GM21737 (cell line): ENCODE data around the gene ZFHX3.

ENCODE experiments used
- ATAC-seq: cut with Tn5 transposase; IDR thresholded peaks from one replicate; pipeline ENCODE4 v1.9.1; 2021; ENCODE audit warnings: mild to moderate bottlenecking, moderate library complexity; ENCODE audit not compliant: unreplicated experiment

The ZFHX3 gene

GRCh38 chr16:72936408-72936807, 111.5 kb downstream of the ZFHX3 start:
- ATAC-seq, result no peak

- ATAC-seq, result no peak
Observed at GRCh38 chr16:72935896-72936295, 112.0 kb downstream of the ZFHX3 start.

- ATAC-seq, result no peak
Observed at GRCh38 chr16:72934636-72935403, 113.1 kb downstream of the ZFHX3 start.

GRCh38 chr16:72932677-72933335, 115.1 kb downstream of the ZFHX3 start:
- ATAC-seq, result no peak

GRCh38 chr16:72932050-72932449, 115.9 kb downstream of the ZFHX3 start:
- no peak for ATAC-seq

GRCh38 chr16:72930396-72930795, 117.5 kb downstream of the ZFHX3 start:
- no peak for ATAC-seq

GRCh38 chr16:72928090-72928981, 119.6 kb downstream of the ZFHX3 start:
- no peak for ATAC-seq

- no peak for ATAC-seq
Observed at GRCh38 chr16:72927199-72928089, 120.5 kb downstream of the ZFHX3 start.

- no peak for ATAC-seq
Observed at GRCh38 chr16:72926177-72927070, 121.5 kb downstream of the ZFHX3 start.

GRCh38 chr16:72925631-72925979, 122.3 kb downstream of the ZFHX3 start:
- no peak for ATAC-seq

GRCh38 chr16:72924927-72925630, 122.8 kb downstream of the ZFHX3 start:
- ATAC-seq, result no peak

- no peak for ATAC-seq
Observed at GRCh38 chr16:72924537-72924926, 123.4 kb downstream of the ZFHX3 start.

- ATAC-seq, result no peak
Observed at GRCh38 chr16:72923757-72924156, 124.2 kb downstream of the ZFHX3 start.

GRCh38 chr16:72922714-72923113, 125.2 kb downstream of the ZFHX3 start:
- ATAC-seq, result no peak

- no peak for ATAC-seq
Observed at GRCh38 chr16:72921620-72922019, 126.3 kb downstream of the ZFHX3 start.

- ATAC-seq, result no peak
Observed at GRCh38 chr16:72921106-72921505, 126.8 kb downstream of the ZFHX3 start.

- ATAC-seq, result no peak
Observed at GRCh38 chr16:72917051-72917450, 130.9 kb downstream of the ZFHX3 start.

- no peak for ATAC-seq
Observed at GRCh38 chr16:72915331-72915730, 132.6 kb downstream of the ZFHX3 start.

- ATAC-seq, result no peak
Observed at GRCh38 chr16:72913551-72913950, 134.4 kb downstream of the ZFHX3 start.
